Adrenal gland (tissue), 19 donors: ENCODE results near the gene CEP152. TPM values are rescaled to one million over a fixed set of nuclear protein-coding genes. Genes with fewer than 3 reads are reported as not detected.

Experiments used
- DNase-seq, 7 donors: peaks; one replicate each; pipeline ENCODE4 v3.0.0-alpha.2; 2019 to 2020
- H3K27ac ChIP-seq, 5 donors: fragments of 200-600 bp; sonication (generic) in 4 of 5; 1 replicate in 3 of 5; 2 replicates in 2 of 5; pipeline versions ENCODE4 v1.5.1 to v1.8.0; 2016 to 2020; ENCODE audit warnings: mild to moderate bottlenecking in 1 of 5
- H3K27me3 ChIP-seq: fragments of 200-600 bp; 2 replicates; pipeline ENCODE4 v1.8.0; 2021
- H3K36me3 ChIP-seq, 2 donors: fragments of 200-600 bp; replicated peaks in 1 of 2; 1 replicate in 1 of 2; 2 replicates in 1 of 2; pipeline versions ENCODE4 v1.5.1 to v1.8.0; 2018 to 2022
- H3K4me1 ChIP-seq, 2 donors: fragments of 200-600 bp; replicated peaks in 1 of 2; 1 replicate in 1 of 2; 2 replicates in 1 of 2; pipeline versions ENCODE4 v1.5.1 to v1.8.0; 2018 to 2021
- H3K4me3 ChIP-seq, 4 donors: fragments of 200-600 bp; sonication (generic) in 3 of 4; one replicate each; pipeline ENCODE4 v1.5.1; 2016 to 2018
- H3K9me3 ChIP-seq, 3 donors: fragments of 200-600 bp; sonication (generic) in 1 of 3; replicated peaks in 1 of 3; 1 replicate in 2 of 3; 2 replicates in 1 of 3; pipeline versions ENCODE4 v1.5.1 to v1.8.0; 2016 to 2021
- POLR2A ChIP-seq, 2 donors: fragments of 450-650 bp; IDR thresholded peaks; one replicate each; pipeline ENCODE4 v1.6.1; 2017; ENCODE audit warnings: antibody characterized with exemption in 2 of 2, mild to moderate bottlenecking in 2 of 2, moderate library complexity in 1 of 2
- WGBS, 4 donors: extraction: QIAGEN DNeasy Blood & Tissue Kit in 2 of 4; methylation state at CpG; one replicate each; pipeline versions ENCODE4 v1.1.5 to v1.1.7; 2013 to 2017; 5-methylcytosine and 5-hydroxymethylcytosine counted together
- intact Hi-C, 2 donors: fragments of 100-400 bp; cut with DNase I; formaldehyde crosslinking; loops; one replicate each; pipeline versions ENCODE4 v1.14.1 to v1.15.0; 2022 to 2023
- long read RNA-seq, 10 donors: library from polyadenylated mRNA in 3 of 10; unstranded in 2 of 10; stranded (forward) in 1 of 10; transcript quantifications; one replicate each; pipeline ENCODE4 v2.0.0 and lab custom pipeline, GENCODE V29; 2021 to 2026
- polyA plus RNA-seq, 3 donors: library from polyadenylated mRNA; stranded (reverse); fragments of 200-250 nt in 2 of 3; fragments of 350-450 nt in 1 of 3; fragmentation: Illumina TruSeq in 1 of 3; extraction: RNeasy Lipid Tissue Mini Kit (QIAGEN cat#74804) in 1 of 3; gene quantifications; one replicate each; pipeline ENCODE4 v1.2.3, GENCODE V29; 2013 to 2014
- total RNA-seq, 9 donors: library from RNA; depleted of rRNA in 4 of 9; stranded (reverse); fragments of >200 nt in 4 of 9; fragments of 120-200 nt in 1 of 9; fragmentation: NEBNext Ultra II Directional in 1 of 9; extraction: Animal tissue kit (Norgen Biotek cat#: 25700) in 1 of 9; gene quantifications; one replicate each; pipeline versions ENCODE4 v1.1.0 to v1.2.4, GENCODE V29; 2013 to 2023
- TF ChIP-seq, protein P1 (sequence below), 6 experiments: fragments of 450-650 bp in 4 of 6; fragments of 200-600 bp in 2 of 6; sonication (generic) in 1 of 6; IDR thresholded peaks; 1 replicate in 5 of 6; 2 replicates in 1 of 6; pipeline versions ENCODE4 v1.5.1 to v1.8.0; 2016 to 2021; ENCODE audit warnings: antibody characterized with exemption in 6 of 6, mild to moderate bottlenecking in 2 of 6, moderate library complexity in 1 of 6
- donor health status: healthy with polysubstance abuse.
- donor health status: Bipolar disorder and iron deficiency.
- donor health status: DM: yes; HTN: yes; CAD: no.
- donor health status: DM: no; HTN: no; CAD: no.
- donor health status: DM: no; HTN: no; CAD: no.
- donor health status: DM: yes; HTN: yes; CAD: no.

CEP152 gene
- total RNA-seq (10 to 100 TPM in 1 of 9 donors, 1 to 10 TPM in 8; 1.5 to 14.4 (median 3.9) TPM), polyA plus RNA-seq (1 to 10 TPM; 1.2 to 1.9 (median 1.6) TPM)
- long read RNA-seq, donor 1: 0 reads
- long read RNA-seq, donor 2: 0 reads
- long read RNA-seq, donor 3: 0 reads
- long read RNA-seq, donor 4, partial matches to known transcripts: 1 of 1 reads
- long read RNA-seq, donor 4, other reads (novel, unspliced or antisense): 0 of 1 reads
- long read RNA-seq, donor 5, full-length matches to known transcripts: 1 of 2 reads
- long read RNA-seq, donor 5, partial matches to known transcripts: 0 of 2 reads
- long read RNA-seq, donor 5, other reads (novel, unspliced or antisense): 1 of 2 reads
- long read RNA-seq, donor 6, partial matches to known transcripts: 1 of 1 reads
- long read RNA-seq, donor 6, other reads (novel, unspliced or antisense): 0 of 1 reads
- long read RNA-seq, donor 7: 0 reads
- long read RNA-seq, donor 8: 0 reads
- long read RNA-seq, donor 9: 0 reads
- long read RNA-seq, donor 10: 0 reads

DNA sequence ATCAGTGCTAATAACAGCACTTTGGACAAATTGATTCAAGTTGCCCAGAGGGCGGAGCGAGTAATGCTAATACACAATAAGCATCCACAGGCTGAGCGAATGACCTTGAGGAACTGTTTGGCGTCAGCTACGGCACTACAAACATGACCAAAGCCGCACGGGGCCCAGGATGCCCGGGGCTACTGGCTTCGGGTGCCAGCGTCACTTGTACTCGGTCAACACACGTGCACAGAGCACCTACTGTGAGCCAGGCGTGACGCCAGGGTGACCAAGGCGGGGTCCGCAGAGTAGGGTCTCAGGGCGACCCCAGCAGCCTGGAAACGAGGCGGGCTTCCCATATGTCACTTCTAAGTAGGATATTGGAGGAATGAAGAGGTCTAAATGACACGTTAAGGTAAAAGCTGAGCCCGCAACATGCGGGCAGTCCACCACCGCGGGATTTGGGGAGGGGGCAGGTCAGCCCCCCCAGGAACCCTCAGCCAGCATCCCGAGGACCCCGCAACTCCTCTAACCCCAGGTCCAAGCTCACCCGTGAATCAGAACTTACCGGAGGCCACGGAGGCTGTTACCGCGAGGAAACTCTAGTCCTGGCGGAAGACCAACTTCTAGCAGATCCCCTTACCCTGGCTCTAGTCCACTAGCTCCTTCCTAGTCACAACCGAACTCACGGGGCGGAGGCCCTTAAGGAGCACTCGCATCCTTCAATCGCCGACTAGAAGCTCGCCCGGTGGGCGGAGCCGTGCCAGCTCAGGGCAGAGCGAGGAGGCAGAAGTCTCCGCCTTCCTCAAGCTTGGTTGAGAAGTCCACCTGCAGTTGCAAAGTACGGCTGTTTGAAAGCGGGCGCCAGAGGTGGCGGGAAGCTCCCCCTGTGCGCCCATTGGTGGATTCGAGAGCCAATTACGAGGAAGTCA lies at the start of gene CEP152:
CEP152 (minus strand) TSS at position 656 of the 911 bp plus-strand sequence. CDS start 5,420 bp downstream, outside the sequence.
- DNase-seq: peak; percentile 98 to 99 (median 99)
- H3K27ac ChIP-seq: peak within 1 kb of the TSS in 2 of 5 donors; percentile 29 to 48

DNA sequence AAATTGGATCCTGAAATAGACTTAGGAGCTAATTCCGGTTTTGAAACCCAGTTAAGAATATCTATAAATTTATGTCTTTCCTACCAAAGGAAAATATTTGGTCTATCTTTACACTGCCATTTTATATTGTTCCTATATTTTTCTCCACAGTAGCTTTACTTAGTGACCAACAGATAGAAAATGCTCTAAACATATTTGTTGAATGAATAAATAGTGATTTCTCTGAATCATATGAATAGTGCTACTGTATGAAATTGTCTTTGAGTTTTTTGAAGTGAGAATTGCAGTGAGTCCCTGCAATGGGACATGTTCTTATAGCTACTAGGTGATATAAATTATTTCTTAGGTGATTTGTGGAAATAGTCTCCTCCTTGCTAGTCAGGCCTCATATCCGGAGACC lies 48.6 kb upstream of the CEP152 start:
- H3K27ac ChIP-seq: no peak overlapping the region

More for the DNA sequence above, at the start of gene CEP152:
- intact Hi-C loops: no loop called here
- 0 to 1% (median 1%) methylated on average over 17 to 51 of the region's 51 CpGs for WGBS, 4 donors
- H3K4me1 ChIP-seq: peaks cover 0 to 4% of the 10 kb centered on the region in 2 donors
- no peaks in the 10 kb centered on the region for H3K27me3 ChIP-seq
- TF ChIP-seq, protein P1, sequence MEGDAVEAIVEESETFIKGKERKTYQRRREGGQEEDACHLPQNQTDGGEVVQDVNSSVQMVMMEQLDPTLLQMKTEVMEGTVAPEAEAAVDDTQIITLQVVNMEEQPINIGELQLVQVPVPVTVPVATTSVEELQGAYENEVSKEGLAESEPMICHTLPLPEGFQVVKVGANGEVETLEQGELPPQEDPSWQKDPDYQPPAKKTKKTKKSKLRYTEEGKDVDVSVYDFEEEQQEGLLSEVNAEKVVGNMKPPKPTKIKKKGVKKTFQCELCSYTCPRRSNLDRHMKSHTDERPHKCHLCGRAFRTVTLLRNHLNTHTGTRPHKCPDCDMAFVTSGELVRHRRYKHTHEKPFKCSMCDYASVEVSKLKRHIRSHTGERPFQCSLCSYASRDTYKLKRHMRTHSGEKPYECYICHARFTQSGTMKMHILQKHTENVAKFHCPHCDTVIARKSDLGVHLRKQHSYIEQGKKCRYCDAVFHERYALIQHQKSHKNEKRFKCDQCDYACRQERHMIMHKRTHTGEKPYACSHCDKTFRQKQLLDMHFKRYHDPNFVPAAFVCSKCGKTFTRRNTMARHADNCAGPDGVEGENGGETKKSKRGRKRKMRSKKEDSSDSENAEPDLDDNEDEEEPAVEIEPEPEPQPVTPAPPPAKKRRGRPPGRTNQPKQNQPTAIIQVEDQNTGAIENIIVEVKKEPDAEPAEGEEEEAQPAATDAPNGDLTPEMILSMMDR (IDR thresholded peaks at IDR 0.05): no peak
- peak in 1 of 2 donors; percentile 88 for TF ChIP-seq POLR2A (IDR thresholded peaks at IDR 0.05)
- peak within 1 kb of the TSS; percentile 10 to 78 (median 50) for H3K4me3 ChIP-seq
- no peaks in the 10 kb centered on the region for H3K36me3 ChIP-seq
- no peaks in the 10 kb centered on the region for H3K9me3 ChIP-seq

DNA sequence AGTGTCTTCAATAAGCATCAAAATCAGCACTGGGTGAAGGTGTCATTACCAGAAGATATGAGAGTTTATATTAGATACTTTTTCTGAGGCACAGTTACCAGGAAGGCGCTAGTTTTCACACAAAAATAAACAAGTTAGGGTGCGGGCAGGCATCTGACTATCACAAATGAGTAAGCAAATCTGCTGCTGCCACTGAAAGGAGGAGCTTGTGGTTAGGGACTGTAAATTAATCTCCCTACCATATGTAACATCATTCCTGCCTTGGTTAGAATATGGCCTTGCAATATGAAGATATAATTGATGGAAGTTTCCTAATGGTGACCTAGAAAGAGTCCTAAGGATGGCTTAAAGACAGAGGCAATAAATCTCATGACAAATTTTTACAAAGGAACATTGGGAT lies 47.5 kb upstream of the CEP152 start:
- Histone ChIP-seq H3K27me3 (no peaks in the 10 kb centered on the region), H3K4me3 (no peak overlapping the region), H3K36me3 (no peaks in the 10 kb centered on the region), H3K27ac (no peak overlapping the region), H3K9me3 (no peaks in the 10 kb centered on the region), H3K4me1 (peaks cover 0 to 9% of the 10 kb centered on the region in 2 donors)
- WGBS, 4 donors: 44 to 55% (median 50%) methylated on average over 2 of the region's 2 CpGs
- no peak for DNase-seq
- TF ChIP-seq, protein P1 (IDR thresholded peaks at IDR 0.05): no peak
- intact Hi-C loops: no loop called here

More for the DNA sequence above, 48.6 kb upstream of the CEP152 start:
- intact Hi-C loops: no loop called here
- Histone ChIP-seq H3K9me3 (no peaks in the 10 kb centered on the region), H3K27me3 (no peaks in the 10 kb centered on the region), H3K4me1 (peaks cover 0 to 9% of the 10 kb centered on the region in 2 donors), H3K36me3 (no peaks in the 10 kb centered on the region), H3K4me3 (no peak overlapping the region)
- no peak for DNase-seq
- WGBS, 4 donors: 84 to 96% (median 89%) methylated on average over 2 of the region's 2 CpGs
- TF ChIP-seq POLR2A (IDR thresholded peaks at IDR 0.05): no peak
- TF ChIP-seq, protein P1 (IDR thresholded peaks at IDR 0.05): no peak

DNA sequence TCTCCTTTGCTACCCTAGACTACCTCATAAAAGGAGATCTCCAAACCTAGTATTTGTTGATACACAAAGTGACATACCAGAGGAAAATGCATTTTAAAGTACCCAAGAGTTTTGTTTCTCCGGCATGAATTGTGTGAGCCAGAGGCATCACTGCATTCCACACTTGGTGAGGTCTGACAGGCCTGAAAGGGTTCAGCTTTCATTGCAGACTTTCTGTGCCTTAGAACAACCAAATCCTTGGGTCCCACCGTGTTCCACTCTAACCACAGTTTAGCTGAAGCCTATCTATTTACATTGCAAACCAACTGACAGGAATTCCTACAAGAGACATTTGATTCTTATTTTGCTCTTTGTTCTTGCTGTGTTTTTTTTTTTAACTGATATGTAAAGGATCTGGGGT lies 46.1 kb upstream of the CEP152 start:
- no peak for DNase-seq
- no peak for TF ChIP-seq POLR2A (IDR thresholded peaks at IDR 0.05)
- TF ChIP-seq, protein P1 (IDR thresholded peaks at IDR 0.05): no peak
- intact Hi-C loops: no loop called here
- Histone ChIP-seq H3K4me1 (peaks cover 0 to 9% of the 10 kb centered on the region in 2 donors), H3K9me3 (no peaks in the 10 kb centered on the region), H3K27me3 (no peaks in the 10 kb centered on the region), H3K27ac (no peak overlapping the region), H3K4me3 (no peak overlapping the region), H3K36me3 (no peaks in the 10 kb centered on the region)
- 53 to 72% (median 64%) methylated on average over 2 of the region's 2 CpGs for WGBS, 4 donors
